IMR-90 (cell line): ENCODE measurements around the gene EPHX1. TPM values are rescaled to one million over a fixed set of nuclear protein-coding genes. Genes with fewer than 3 reads are reported as not detected.

ENCODE experiments used
- MXI1 ChIP-seq: IDR thresholded peaks from 2 replicates; pipeline ENCODE4 v1.6.1; 2012; ENCODE audit warnings: low read depth, mild to moderate bottlenecking, low read length, moderate library complexity, borderline replicate concordance
- NFE2L2 ChIP-seq: fragments of 150-350 bp; IDR thresholded peaks from 2 replicates; pipeline ENCODE4 v1.6.1; 2016; ENCODE audit warnings: low read depth, mild to moderate bottlenecking, low read length
- POLR2A ChIP-seq: IDR thresholded peaks from 2 replicates; pipeline ENCODE4 v1.6.1; 2012; ENCODE audit warnings: mild to moderate bottlenecking, low read depth, low read length
- polyA plus RNA-seq, 3 experiments: library from polyadenylated mRNA; depleted of rRNA; stranded (reverse); fragments of >200 nt; gene quantifications; 2 replicates each; pipeline ENCODE4 v1.2.3, GENCODE V29; 2012; ENCODE audit warnings: low replicate concordance in 1 of 3
- total RNA-seq: library from RNA; depleted of rRNA; stranded (reverse); fragments of >200 nt; gene quantifications from 2 replicates; pipeline ENCODE4 v1.2.3, GENCODE V29; 2012

The EPHX1 gene
- total and polyA plus RNA-seq, 2 of the 4 experiments (the other 2 are of a cell fraction): 20.3 to 46.3 TPM

DNA sequence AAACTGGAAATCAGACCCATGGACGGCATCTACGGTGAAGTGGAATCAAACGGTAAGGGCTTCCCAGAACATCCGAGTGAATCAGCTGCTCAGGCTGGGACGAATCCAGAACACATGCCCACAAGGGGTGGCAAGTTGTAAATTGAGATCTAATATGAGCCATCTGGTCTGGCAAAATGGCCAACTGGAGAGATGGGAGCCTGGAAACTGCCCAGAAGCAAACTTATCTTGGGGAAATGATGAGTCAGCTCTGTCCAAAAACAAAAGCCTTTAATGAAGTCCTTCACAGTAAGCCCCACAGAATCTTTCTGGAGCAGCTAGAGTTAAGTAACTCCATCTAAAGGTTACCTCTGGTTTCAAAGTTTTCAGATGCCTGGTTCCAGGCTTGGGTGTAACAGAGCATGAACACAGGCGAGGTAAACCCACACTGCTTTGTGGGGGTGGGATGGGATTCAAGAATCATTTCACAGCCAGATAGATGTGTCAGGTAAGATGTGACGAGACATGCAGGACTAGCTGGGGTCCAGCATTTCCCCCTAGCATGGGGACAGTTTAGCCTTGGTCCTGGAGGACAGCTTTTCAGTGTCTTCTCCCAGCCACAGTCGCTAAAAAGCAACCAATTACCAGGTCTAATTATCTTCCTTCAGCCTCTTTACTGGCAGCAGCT lies 42.8 kb upstream of the EPHX1 start (continued):
- TF ChIP-seq MXI1 (0 out of 2 replicates have a peak, but pooled peaks have one; percentile 19), POLR2A (no peak), NFE2L2 (no peak)
